Karpas-422 (cell line): ENCODE measurements around the gene APC. TPM values are rescaled to one million over a fixed set of nuclear protein-coding genes. Genes with fewer than 3 reads are reported as not detected.

Experiments
- DNase-seq: peaks from one replicate; pipeline ENCODE4 v3.0.0-alpha.2; 2015
- H2AFZ ChIP-seq: fragments of 200-600 bp; sonication (generic); 2 replicates; pipeline ENCODE4 v1.6.1; 2014; ENCODE audit warnings: antibody characterized with exemption, low read length, mixed read lengths
- H3K27ac ChIP-seq: fragments of 200-600 bp; sonication (generic); 2 replicates; pipeline ENCODE4 v1.5.1; 2014; ENCODE audit warnings: mild to moderate bottlenecking, low read length, moderate library complexity
- H3K27me3 ChIP-seq: fragments of 200-600 bp; sonication (generic); 2 replicates; pipeline ENCODE4 v1.6.1; 2014; ENCODE audit warnings: low read length, mixed read lengths
- H3K36me3 ChIP-seq: fragments of 200-600 bp; sonication (generic); 2 replicates; pipeline ENCODE4 v1.6.1; 2014; ENCODE audit warnings: low read length, mixed read lengths; ENCODE audit not compliant: insufficient read depth
- H3K4me1 ChIP-seq: fragments of 200-600 bp; sonication (generic); 2 replicates; pipeline ENCODE4 v1.6.1; 2014; ENCODE audit warnings: mild to moderate bottlenecking, low read length, mixed read lengths
- H3K4me2 ChIP-seq: fragments of 200-600 bp; sonication (generic); 2 replicates; pipeline ENCODE4 v1.6.1; 2014; ENCODE audit warnings: low read length, low read depth, mild to moderate bottlenecking; ENCODE audit not compliant: poor library complexity, severe bottlenecking
- H3K4me3 ChIP-seq: fragments of 200-600 bp; sonication (generic); 2 replicates; pipeline ENCODE4 v1.5.1; 2014; ENCODE audit warnings: mild to moderate bottlenecking, antibody characterized with exemption, low read length, mixed read lengths
- H3K79me2 ChIP-seq: fragments of 200-600 bp; sonication (generic); 2 replicates; pipeline ENCODE4 v1.6.1; 2014; ENCODE audit warnings: mild to moderate bottlenecking, low read length, mixed read lengths
- H3K9ac ChIP-seq: fragments of 200-600 bp; sonication (generic); 2 replicates; pipeline ENCODE4 v1.6.0; 2014; ENCODE audit warnings: low read length
- H3K9me2 ChIP-seq: fragments of 200-600 bp; sonication (generic), shearing (Covaris generic); replicated peaks from 2 replicates; pipeline ENCODE4 v1.6.0; 2014; ENCODE audit warnings: mild to moderate bottlenecking, low read length, moderate library complexity; ENCODE audit not compliant: insufficient read depth
- H3K9me3 ChIP-seq: fragments of 300-700, 200-600 bp; sonication (generic); 2 replicates; pipeline ENCODE4 v1.6.1; 2014; ENCODE audit warnings: low read length, mixed read lengths
- H4K20me1 ChIP-seq: fragments of 200-600 bp; sonication (generic); 2 replicates; pipeline ENCODE4 v1.6.1; 2014; ENCODE audit warnings: mild to moderate bottlenecking, antibody characterized with exemption, low read length, low read depth; ENCODE audit not compliant: insufficient read depth
- total RNA-seq: library from RNA; depleted of rRNA; stranded (reverse); fragments of >200 nt; shearing (Covaris generic); gene quantifications from 2 replicates; pipeline ENCODE4 v1.2.3, GENCODE V29; 2014; ENCODE audit warnings: low replicate concordance

Gene APC
- total RNA-seq, 1 experiment from 2014 or later = 103 TPM

DNA sequence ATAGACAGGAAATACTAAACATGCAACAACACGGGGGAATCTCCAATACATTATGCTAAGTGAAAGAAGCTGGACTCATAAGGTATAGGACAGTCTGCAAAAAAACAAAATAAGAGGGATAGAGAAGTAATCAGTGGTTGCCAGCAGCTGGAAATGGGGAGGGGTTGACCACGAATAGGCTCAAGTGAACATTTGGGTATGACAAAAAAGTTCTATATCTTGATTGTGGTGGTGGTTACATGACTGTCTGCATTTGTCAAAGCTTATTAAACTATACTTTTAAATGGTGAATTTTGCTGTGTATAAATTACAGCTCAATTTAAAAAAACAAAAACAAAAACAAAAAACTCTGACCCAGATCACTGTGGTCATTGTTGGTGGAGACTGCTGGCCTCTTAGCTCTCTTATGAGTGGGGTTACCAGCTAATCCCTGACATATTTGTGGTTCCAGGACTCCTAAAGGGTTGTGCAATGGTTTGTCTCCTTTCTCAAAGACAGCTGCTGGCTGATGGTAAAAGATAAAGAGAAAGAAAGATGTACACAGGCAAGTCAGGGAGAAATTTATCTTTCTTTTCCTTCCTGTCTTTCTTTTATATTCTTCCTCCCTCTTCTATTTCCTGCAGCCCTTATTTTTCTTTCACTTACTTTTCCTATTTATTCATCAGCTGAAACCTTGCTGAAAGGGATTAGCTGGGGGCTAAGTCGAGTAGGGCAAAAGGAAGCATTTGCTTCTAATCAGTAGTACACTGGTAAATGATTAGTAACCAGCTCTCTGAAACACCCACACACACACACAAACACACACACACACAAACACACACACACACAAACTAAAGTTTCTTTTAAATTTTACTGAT is 42.6 kb upstream of the APC start:
- H2AFZ ChIP-seq = 0 out of 2 replicates have a peak overlapping the region, but pooled peaks have one; percentile 9
- peak; percentile 40 for DNase-seq
- H3K4me1 ChIP-seq = peaks cover 39% of the 10 kb centered on the region
- no peaks in the 10 kb centered on the region for H3K36me3 ChIP-seq
- H3K79me2 ChIP-seq = no peaks in the 10 kb centered on the region
- H3K9me2 ChIP-seq = no peaks in the 10 kb centered on the region
- H3K9ac ChIP-seq = no peak overlapping the region
- no peak overlapping the region for H3K4me2 ChIP-seq
- H3K9me3 ChIP-seq = no peaks in the 10 kb centered on the region
- no peak overlapping the region for H3K27ac ChIP-seq
- H4K20me1 ChIP-seq = no peaks in the 10 kb centered on the region
- no peak overlapping the region for H3K4me3 ChIP-seq
- no peaks in the 10 kb centered on the region for H3K27me3 ChIP-seq

GRCh38 chr5:112696786-112697185 is 40.9 kb upstream of the APC start:
- Histone ChIP-seq H2AFZ (no peak overlapping the region), H3K4me3 (no peak overlapping the region), H3K27ac (no peak overlapping the region), H3K9me3 (no peaks in the 10 kb centered on the region), H3K27me3 (no peaks in the 10 kb centered on the region), H3K36me3 (no peaks in the 10 kb centered on the region), H3K79me2 (no peaks in the 10 kb centered on the region), H3K9ac (no peak overlapping the region), H3K9me2 (no peaks in the 10 kb centered on the region), H4K20me1 (no peaks in the 10 kb centered on the region), H3K4me2 (peak overlapping the region; percentile 47), H3K4me1 (peaks cover 32% of the 10 kb centered on the region)
- DNase-seq = peak; percentile 22

DNA sequence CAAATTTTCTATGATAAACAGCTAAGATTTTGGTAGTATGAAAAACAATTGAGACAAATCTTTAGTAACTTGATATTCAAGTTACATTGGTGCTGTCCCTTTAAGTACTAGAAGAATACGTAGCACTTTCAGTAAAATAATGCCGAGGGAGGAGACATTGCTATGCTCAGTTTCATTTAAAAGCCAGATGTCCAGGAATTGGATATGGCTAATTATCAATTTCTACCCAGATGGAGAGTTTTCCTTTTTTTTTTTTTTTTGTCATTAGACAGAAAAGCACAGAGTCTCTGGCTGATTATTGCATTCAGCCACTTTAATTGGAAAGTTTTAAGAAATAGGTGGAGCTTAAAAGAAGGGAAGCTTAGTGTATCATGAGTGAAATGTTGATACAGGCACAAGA is 40.4 kb upstream of the APC start:
- H3K4me1 ChIP-seq = peaks cover 28% of the 10 kb centered on the region
- peak overlapping the region; percentile 40; the same call in 1 of the 2 replicates for H2AFZ ChIP-seq
- peak overlapping the region; percentile 47 for H3K4me2 ChIP-seq
- peak; percentile 50 for DNase-seq
- no peaks in the 10 kb centered on the region for H3K27me3 ChIP-seq
- H3K36me3 ChIP-seq = no peaks in the 10 kb centered on the region
- H4K20me1 ChIP-seq = no peaks in the 10 kb centered on the region
- H3K9ac ChIP-seq = no peak overlapping the region
- H3K9me2 ChIP-seq = no peaks in the 10 kb centered on the region
- H3K4me3 ChIP-seq = 0 out of 2 replicates have a peak overlapping the region, but pooled peaks have one; percentile 7
- H3K27ac ChIP-seq = no peak overlapping the region
- H3K9me3 ChIP-seq = no peaks in the 10 kb centered on the region
- H3K79me2 ChIP-seq = no peaks in the 10 kb centered on the region

DNA sequence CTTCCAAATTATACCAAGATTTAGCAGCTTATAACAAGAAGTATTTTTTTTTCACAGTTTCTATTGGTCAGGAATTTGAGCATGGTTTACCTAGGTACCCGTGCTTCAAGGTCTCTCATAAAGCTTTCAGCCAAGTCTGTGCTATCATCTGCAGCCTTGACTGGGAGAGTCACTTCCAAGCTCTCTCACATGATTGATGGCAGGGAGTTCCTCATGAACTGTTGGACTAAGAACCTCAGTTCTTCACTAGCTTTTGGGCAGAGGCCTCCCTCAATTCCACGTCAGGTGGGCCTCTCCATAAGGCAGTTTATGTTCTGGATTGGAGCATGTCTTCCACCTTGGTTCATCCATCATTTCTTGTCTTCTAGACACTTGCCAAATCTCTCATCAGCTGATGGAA is 39.9 kb upstream of the APC start:
- Histone ChIP-seq H3K9me3 (no peaks in the 10 kb centered on the region), H3K9me2 (no peaks in the 10 kb centered on the region), H3K27me3 (no peaks in the 10 kb centered on the region), H3K36me3 (no peaks in the 10 kb centered on the region), H4K20me1 (no peaks in the 10 kb centered on the region), H3K4me2 (peak overlapping the region; percentile 47), H3K4me1 (peaks cover 24% of the 10 kb centered on the region), H2AFZ (peak overlapping the region; percentile 40; the same call in 1 of the 2 replicates), H3K4me3 (no peak overlapping the region), H3K79me2 (no peaks in the 10 kb centered on the region), H3K27ac (no peak overlapping the region), H3K9ac (no peak overlapping the region)
- DNase-seq = peak; percentile 22

- Histone ChIP-seq H3K9me3 (no peaks in the 10 kb centered on the region), H3K27ac (no peak overlapping the region), H3K79me2 (peaks cover 18% of the 10 kb centered on the region), H2AFZ (no peak overlapping the region), H3K36me3 (no peaks in the 10 kb centered on the region), H3K27me3 (no peaks in the 10 kb centered on the region), H3K4me3 (no peak overlapping the region), H3K4me2 (no peak overlapping the region), H3K4me1 (peaks cover 22% of the 10 kb centered on the region), H4K20me1 (no peaks in the 10 kb centered on the region), H3K9ac (no peak overlapping the region), H3K9me2 (no peaks in the 10 kb centered on the region)
- no peak for DNase-seq
Observed at GRCh38 chr5:112703866-112704820, 33.5 kb upstream of the APC start.

- Histone ChIP-seq H2AFZ (peak overlapping the region; percentile 39; the same call in 1 of the 2 replicates), H4K20me1 (0 out of 2 replicates have a peak, but pooled peaks cover 8% of the 10 kb centered on the region), H3K27ac (peak overlapping the region; percentile 63), H3K4me2 (peak overlapping the region; percentile 70), H3K9ac (peak overlapping the region; percentile 67), H3K79me2 (peaks cover 42% of the 10 kb centered on the region), H3K9me2 (no peaks in the 10 kb centered on the region), H3K27me3 (no peaks in the 10 kb centered on the region), H3K36me3 (peaks cover 14% of the 10 kb centered on the region), H3K4me3 (peak overlapping the region; percentile 76; the same call in 1 of the 2 replicates), H3K4me1 (peaks cover 46% of the 10 kb centered on the region), H3K9me3 (no peaks in the 10 kb centered on the region)
- DNase-seq = no peak
Observed at GRCh38 chr5:112706446-112707016, 31.2 kb upstream of the APC start.

GRCh38 chr5:112707187-112708102 is 30.2 kb upstream of the APC start:
- Histone ChIP-seq H3K9me3 (no peaks in the 10 kb centered on the region), H3K4me2 (peak overlapping the region; percentile 74), H3K4me3 (peak overlapping the region; percentile 76), H3K9ac (peak overlapping the region; percentile 93), H3K9me2 (no peaks in the 10 kb centered on the region), H4K20me1 (0 out of 2 replicates have a peak, but pooled peaks cover 8% of the 10 kb centered on the region), H3K36me3 (peaks cover 23% of the 10 kb centered on the region), H2AFZ (0 out of 2 replicates have a peak overlapping the region, but pooled peaks have one; percentile 21), H3K27ac (peak overlapping the region; percentile 78), H3K27me3 (no peaks in the 10 kb centered on the region), H3K4me1 (peaks cover 50% of the 10 kb centered on the region), H3K79me2 (peaks cover 51% of the 10 kb centered on the region)
- DNase-seq = peak; percentile 99
